GM18505 (cell line): ENCODE measurements around the gene RNF175.

Source experiments
- ATAC-seq: cut with Tn5 transposase; IDR thresholded peaks from one replicate; pipeline ENCODE4 v1.9.1; 2021; ENCODE audit not compliant: unreplicated experiment
- POLR2A ChIP-seq: IDR thresholded peaks from 4 replicates; pipeline ENCODE4 v1.6.1; 2011; ENCODE audit warnings: borderline replicate concordance; ENCODE audit not compliant: insufficient read depth, insufficient read length; ENCODE audit errors: extremely low read depth

RNF175 gene

DNA sequence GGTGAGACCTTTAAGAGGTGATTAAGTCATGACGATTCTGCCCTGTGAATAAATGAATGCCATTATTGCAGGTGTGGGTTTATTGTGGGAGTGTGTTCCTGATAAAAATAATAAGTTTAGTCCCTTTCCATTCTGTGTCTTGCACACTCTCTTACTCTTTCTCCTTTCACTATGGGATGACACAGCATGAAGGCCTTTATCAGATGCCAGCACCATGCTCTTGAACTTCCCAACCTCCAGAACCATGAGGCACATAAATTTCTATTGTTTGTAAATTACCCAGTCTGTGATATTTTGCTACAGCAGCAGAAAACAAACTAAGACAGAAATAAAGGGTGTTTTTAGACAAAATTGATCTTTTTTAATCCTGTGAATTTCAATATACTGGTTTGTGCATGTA, 18.6 kb upstream of the RNF175 start:
- ATAC-seq: no peak
- no peak for TF ChIP-seq POLR2A

DNA sequence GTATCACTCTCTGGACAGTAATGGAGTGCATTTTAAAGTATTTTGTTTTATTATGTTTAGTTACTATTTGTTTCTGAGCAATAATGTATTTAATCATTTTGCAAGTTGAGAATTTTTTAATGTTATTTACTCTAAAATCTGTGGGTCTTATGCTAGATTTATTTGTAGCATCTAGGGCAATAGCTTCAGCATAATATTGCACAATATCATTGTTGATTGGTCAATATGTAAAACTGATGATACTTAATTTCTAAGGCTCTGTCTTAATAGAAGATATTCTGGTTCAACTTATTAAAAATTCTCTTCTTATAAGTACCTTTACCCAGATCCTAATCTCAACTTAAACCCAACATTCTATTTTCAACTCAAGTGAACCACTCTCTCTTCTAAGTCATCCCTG, 17.6 kb upstream of the RNF175 start:
- ATAC-seq: no peak
- TF ChIP-seq POLR2A: no peak

DNA sequence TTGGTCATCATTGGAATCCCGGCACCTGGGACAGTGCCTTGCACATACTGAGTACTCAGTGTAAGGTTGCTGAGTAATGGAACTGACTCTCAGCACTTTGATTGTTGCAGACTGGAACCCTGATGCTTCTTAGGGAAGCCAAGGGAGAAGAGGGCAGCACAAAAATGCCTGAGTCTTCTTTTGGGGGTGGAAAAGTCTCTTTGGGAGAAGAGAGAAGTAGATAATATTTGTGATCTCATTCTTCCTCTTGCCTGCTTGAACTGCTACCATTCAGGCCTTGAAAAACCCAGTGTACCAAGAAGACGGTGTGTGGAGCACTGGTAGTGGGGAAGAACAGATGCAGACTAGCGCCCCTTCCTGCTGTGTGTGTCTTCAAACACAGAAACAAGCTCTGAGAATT, 16.8 kb upstream of the RNF175 start:
- no peak for TF ChIP-seq POLR2A
- ATAC-seq: no peak

DNA sequence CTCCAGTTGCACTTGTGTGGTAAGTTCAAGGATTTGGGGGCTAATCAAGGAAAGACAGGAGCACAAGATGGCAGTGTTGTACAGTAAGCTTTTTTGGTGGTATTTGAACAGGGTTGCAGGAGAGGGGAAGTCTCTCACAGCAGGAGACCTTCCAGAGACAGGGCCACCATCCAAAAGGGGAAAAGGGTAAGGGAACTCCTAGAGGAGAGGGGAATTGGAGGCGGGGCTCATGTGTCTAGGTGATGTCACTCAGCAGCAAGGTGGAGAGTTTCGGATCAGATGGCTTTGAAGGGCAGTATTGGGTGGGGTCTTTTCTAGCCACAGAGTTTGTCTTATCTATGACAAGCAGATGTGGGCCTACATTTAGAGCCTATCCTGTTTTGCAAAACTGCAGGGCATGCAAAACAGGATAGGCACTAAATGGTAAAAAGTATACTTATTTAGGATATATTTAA, 13.4 kb upstream of the RNF175 start:
- TF ChIP-seq POLR2A: no peak
- no peak for ATAC-seq

DNA sequence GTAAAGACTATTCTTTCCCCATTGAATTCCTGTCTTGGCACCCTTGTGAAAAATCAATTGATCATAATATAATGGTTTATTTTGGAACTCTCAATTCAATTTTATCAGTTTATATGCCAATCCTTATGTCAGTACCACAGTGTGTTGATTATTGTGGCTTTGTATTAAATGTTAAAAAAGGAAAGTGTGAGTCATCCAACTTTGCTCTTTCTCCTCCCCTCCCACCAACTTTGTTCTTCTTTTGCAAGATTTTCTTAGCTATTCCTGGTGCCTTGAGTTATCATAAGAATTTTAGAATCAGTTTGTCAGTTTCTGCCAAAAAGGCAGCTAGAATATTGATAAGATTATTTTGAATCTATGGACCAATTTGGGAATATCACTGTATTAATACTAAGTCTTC, 11.2 kb upstream of the RNF175 start:
- no peak for ATAC-seq

DNA sequence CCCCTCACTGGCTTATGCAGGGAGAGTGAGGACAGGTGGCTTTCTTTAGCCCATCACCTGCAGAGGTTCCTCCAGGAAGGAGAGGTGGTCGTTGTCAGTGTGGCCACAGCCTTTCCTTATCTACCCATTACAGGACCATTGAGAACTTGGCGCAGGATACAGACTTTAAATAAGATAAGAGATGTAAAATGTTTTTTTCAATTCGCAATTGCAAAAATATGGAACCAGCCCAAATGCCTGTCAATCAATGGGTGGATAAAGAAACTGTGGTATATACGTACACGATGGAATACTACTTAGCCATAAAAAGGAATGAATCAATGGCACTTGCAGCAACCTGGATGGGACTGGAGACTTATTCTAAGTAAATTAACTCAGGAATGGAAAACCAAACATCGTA, 6.9 kb upstream of the RNF175 start:
- TF ChIP-seq POLR2A: no peak
- no peak for ATAC-seq

More for the DNA sequence above, 11.2 kb upstream of the RNF175 start:
- no peak for TF ChIP-seq POLR2A

DNA sequence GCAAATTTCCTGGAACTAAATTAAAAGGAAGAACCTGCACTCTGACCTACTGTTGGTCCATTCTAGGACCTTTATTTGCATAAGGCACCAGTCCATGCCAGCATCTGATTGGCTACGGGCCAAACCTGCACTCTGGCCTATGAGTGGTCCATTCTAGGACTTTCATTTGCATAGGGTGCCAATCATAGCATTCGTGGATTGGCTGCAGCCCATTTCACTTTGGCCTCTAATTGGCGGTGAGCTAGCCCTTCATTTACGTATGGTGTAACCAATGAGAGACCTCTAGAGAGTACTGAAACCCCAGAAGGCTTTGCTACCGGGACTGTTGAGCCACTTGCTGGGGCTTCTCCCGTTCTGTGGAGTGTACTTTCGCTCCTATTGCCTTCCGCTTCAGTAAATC, 6.1 kb upstream of the RNF175 start:
- no peak for ATAC-seq
- TF ChIP-seq POLR2A: no peak

DNA sequence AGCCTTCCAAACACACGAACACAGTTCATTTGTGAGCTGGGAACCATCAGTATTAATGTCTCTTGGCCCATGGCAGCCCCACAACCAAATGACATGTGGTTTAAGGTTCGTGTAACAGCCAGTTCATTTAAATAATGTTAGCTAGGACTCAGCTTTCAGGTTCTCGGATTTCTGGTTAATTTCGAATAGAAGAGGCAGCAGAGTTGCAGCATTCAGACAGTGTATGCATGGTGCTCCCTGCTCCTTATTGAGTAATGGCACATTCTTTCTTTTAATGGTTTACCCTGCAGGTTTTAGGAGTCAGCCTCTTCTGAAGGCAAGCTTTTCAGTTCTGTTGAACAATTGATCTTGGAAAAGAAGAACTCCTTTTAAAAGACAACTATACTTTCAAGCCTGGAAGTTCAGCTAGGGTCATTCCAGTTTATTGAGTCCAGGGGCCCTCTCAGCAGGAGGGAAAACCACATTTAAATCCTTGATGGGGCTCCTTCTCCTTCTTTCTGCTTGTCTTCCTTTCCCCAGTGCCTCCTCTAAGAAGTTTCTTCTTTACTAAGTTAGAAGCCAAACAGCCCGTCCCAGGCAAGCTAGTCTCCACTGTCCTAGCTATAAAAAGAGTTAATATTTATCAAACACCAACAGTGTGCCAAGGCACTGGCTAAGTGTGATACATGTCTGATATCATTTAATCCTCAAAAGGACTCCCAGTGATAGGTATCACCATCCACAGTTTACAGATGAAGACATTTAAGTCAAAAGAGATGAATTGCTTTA, 5.0 kb upstream of the RNF175 start:
- no peak for ATAC-seq
- TF ChIP-seq POLR2A: no peak

DNA sequence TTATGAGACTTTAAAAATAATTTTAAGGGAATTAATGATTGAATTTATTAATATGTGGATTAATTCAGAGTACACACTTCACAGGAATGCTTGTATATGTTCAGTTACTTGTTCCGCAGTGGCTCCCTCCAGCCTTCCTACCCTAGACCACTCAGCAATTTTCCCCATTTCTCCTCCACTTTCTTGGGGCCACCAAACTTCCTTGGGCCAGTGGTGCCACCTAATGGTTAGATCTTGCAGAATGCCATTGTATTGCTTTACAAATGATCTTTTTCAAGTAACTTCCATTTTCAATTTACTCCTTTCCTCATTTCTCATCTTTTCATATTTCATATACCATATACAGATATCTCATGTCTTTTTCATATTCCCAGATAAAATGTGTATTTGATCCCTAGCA, 3.6 kb upstream of the RNF175 start:
- no peak for TF ChIP-seq POLR2A
- no peak for ATAC-seq

DNA sequence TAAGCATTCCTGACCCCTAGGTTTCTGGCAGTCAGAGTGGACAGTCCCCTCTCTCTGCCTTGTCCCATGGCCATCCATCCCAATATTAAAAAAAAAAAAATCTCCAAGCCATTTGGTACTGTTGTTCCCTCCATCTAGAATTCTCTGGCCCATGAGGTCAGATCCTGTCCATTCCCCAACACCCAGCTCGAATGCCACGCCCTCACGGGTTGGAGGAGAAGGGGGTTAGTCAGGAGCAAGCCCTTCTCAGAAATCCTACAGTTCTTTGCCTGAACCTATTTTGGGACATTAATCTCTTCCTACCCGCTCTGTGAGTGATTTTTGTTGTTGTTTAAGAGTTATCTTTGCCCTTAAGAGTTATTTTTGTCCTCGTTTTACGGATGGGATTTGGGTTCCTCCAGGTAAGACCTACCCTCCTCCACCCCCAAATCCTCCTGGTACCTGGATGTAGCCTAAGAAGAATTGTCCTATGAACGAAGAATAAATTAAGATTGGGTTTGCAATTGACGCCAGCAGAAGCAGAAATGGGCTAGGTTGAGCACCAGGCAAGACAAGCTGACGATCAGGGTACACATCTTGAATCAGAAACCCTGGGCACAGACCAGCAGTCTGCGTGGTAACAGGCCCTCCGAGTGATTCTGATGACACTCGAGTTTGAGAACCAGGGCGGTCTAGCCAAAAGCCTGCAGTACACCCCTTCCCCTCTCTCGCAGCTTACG, 977 bp downstream of the RNF175 start:
- ATAC-seq: no peak
- no peak for TF ChIP-seq POLR2A

DNA sequence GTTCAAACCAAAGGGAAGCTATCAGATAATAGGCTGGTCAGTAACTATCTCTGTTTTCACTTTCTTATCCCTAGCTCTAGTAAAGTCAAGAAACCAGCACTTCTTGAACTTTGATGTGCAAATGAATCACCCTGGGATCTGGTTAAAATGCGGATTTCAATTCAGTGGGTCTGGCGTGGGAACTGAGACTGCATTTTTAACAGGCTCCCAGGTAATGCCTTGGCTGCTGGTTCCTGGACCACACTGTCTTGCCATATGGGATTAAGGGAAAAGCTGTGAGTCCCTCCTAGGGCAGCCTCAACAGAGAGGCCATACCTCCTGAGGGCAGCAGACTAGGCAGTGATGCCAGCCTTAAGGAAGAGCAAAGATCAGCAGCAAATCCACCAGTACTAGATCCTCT, 1.7 kb downstream of the RNF175 start:
- no peak for ATAC-seq
- no peak for TF ChIP-seq POLR2A

DNA sequence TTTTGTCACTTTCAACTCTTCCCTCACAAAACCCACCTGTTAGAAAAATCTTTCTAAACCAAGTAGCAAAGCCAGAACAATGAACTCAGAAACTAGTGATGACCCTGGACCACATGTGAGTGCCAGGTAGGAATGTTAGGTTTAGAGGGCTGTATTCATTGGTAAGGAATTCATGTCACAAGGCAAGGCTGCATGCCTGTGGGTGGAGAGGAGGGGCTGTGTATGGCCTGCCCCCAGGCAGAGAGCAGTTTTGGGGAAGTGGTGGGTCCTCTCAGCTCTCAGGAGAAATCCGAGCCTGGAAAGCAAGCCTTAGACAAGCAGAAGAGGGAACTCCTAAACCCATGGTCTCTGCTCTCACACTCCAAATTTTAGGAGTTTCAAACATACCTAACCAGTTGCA, 2.4 kb downstream of the RNF175 start:
- no peak for TF ChIP-seq POLR2A
- no peak for ATAC-seq

DNA sequence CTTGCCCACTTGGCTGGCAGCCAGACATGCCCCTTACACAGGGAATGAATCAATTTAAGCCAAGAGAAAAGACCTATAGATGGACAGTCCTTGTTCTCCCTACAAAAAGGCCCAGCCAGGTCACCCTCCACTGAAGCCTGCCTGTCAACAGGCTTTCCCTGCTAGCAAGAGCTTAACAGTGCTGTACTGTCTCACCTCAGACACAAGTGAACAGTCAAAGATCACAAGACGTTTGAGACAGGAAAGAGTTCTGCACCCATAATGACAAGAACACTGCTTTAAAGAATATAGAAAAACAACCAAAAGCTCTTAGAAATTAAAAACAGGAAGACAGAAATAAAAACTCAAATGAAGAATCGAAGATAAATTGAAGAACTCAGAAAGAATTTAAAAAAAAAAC, 4.6 kb downstream of the RNF175 start:
- TF ChIP-seq POLR2A: no peak
- ATAC-seq: no peak

DNA sequence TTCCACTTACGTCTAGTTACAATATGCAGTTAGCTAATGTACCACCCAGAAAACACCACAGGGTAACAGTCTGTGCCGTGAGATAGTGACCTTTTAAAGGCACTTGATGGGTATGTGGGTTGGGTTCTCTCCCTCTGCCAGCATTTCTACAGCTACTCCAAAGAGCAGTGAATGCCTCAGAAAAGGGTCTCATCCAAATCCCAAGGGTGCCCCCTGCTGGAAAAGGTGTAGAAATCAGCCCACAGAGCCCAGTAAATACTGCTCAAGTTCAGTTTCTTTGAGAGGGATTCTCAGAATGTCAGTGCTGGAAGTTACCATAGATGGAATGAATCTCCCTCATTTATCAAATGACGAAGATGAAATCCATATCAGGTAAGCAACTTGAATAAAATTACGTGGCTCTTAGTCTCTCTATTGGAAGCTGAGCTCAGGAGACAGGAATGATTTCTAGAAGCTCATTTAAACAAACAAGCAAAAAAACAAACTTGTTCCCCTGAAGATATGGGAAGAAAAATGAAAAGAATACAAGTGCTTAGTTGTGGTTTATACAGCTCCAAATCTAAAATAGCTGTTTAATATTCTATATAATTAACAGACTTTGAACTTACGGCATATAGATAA, 9.5 kb downstream of the RNF175 start:
- TF ChIP-seq POLR2A: no peak
- peak; percentile 84 for ATAC-seq

DNA sequence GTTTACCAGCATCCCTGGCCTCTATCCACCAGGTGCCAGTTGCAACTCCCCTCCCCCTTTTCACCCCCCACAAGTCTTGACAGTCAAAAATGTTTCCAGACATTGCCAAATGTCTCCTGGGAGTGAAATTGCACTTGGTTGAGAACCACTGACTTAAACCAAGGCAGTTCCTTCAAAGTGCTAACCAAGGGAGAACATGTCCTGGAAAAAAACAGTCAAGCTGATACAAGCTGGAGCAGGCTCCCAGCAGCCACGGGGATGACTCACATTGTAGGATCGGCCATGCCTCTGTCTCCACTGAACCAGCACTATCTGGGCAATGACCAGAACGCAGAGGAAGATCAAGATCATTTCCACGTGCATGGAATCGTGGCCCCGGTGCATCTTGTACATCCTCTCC, 11.4 kb downstream of the RNF175 start:
- no peak for TF ChIP-seq POLR2A
- ATAC-seq: no peak

DNA sequence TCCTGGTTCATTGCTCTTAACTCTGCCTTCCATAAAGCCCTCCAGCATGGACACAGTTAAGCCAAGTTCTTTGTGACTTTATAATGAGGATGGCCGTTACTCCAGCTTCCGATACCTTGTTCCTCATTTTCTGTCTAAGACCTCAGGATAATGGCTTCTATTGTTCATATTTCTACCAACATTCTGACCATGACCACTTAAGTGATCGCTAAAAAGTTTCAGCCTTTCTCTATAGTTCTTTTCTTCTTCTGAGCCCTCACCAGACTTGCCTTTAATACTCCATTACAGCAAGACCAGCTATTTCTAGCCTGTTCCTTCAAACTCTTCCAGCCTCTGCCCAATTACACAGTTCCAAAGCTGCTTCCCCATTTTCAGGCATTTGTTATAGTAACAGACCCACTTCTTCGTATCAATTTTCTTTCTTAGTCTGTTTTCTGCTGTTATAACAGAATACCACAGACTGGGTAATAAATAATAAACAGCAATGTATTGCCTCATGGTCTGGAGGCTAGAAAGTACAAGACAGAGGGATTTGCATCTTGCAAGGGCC, 12.3 kb downstream of the RNF175 start:
- ATAC-seq: no peak
- TF ChIP-seq POLR2A: no peak
